SK-N-SH treated with all-trans-retinoic acid at 6 μM for 48 hours (cell line): ENCODE data around the gene SMG5.

Experiments used
- ATAC-seq: fragments of 200-7000 bp; cut with Tn5 transposase; 3 replicates; pipeline ENCODE4 v1.9.1; 2020; ENCODE audit warnings: mild to moderate bottlenecking, moderate library complexity
- ARNTL ChIP-seq: fragments of 450-650 bp; formaldehyde crosslinking; IDR thresholded peaks from 2 replicates; pipeline ENCODE4 v1.5.0; 2020; ENCODE audit warnings: low read depth, mild to moderate bottlenecking, moderate library complexity, borderline replicate concordance
- BACH2 ChIP-seq: fragments of 250-450 bp; sonication (Bioruptor Pico); IDR thresholded peaks from 2 replicates; pipeline ENCODE4 v1.9.0; 2021; ENCODE audit warnings: mild to moderate bottlenecking, borderline replicate concordance
- CREB5 ChIP-seq: fragments of 250-450 bp; sonication (Bioruptor Pico); IDR thresholded peaks from 2 replicates; pipeline ENCODE4 v1.5.1; 2020; ENCODE audit warnings: low read depth, mild to moderate bottlenecking, moderate library complexity
- CSDC2 ChIP-seq: fragments of 250-450 bp; sonication (Bioruptor Pico); IDR thresholded peaks from 2 replicates; pipeline ENCODE4 v1.5.0; 2020; ENCODE audit warnings: mild to moderate bottlenecking, moderate library complexity
- GLIS3 ChIP-seq: fragments of 250-450 bp; sonication (Bioruptor Pico); IDR thresholded peaks from 2 replicates; pipeline ENCODE4 v1.5.0; 2020; ENCODE audit warnings: mild to moderate bottlenecking, moderate library complexity
- ISL1 ChIP-seq: fragments of 250-450 bp; sonication (Bioruptor Pico); IDR thresholded peaks from 2 replicates; pipeline ENCODE4 v2.1.2; 2022; ENCODE audit warnings: mild to moderate bottlenecking, moderate library complexity
- OSR1 ChIP-seq: fragments of 250-450 bp; sonication (Bioruptor Pico); IDR thresholded peaks from 2 replicates; pipeline ENCODE4 v1.8.0; 2022; ENCODE audit warnings: moderate library complexity, mild to moderate bottlenecking, inconsistent platforms
- PATZ1 ChIP-seq: fragments of 250-450 bp; sonication (Bioruptor Pico); IDR thresholded peaks from 2 replicates; pipeline ENCODE4 v1.8.0; 2020; ENCODE audit warnings: mild to moderate bottlenecking, moderate library complexity, borderline replicate concordance
- POU6F1 ChIP-seq: fragments of 250-450 bp; sonication (Bioruptor Pico); IDR thresholded peaks from 2 replicates; pipeline ENCODE4 v1.8.0; 2021; ENCODE audit warnings: low read depth, mild to moderate bottlenecking, moderate library complexity, borderline replicate concordance
- PPARA ChIP-seq: fragments of 250-450 bp; sonication (Bioruptor Pico); IDR thresholded peaks from 2 replicates; pipeline ENCODE4 v1.5.0; 2020; ENCODE audit warnings: mild to moderate bottlenecking, borderline replicate concordance
- RARB ChIP-seq: fragments of 250-450 bp; sonication (Bioruptor Pico); IDR thresholded peaks from 2 replicates; pipeline ENCODE4 v1.8.0; 2021; ENCODE audit warnings: mild to moderate bottlenecking, moderate library complexity
- SNAI2 ChIP-seq: fragments of 250-450 bp; sonication (Bioruptor Pico); IDR thresholded peaks from 2 replicates; pipeline ENCODE4 v1.5.0; 2020; ENCODE audit warnings: mild to moderate bottlenecking, moderate library complexity
- TCF4 ChIP-seq: fragments of 250-450 bp; sonication (Bioruptor Pico); IDR thresholded peaks from 2 replicates; pipeline ENCODE4 v1.8.0; 2021; ENCODE audit warnings: mild to moderate bottlenecking, moderate library complexity, borderline replicate concordance
- TSHZ2 ChIP-seq: fragments of 250-450 bp; sonication (Bioruptor Pico); IDR thresholded peaks from 2 replicates; pipeline ENCODE4 v1.5.0; 2020; ENCODE audit warnings: mild to moderate bottlenecking, moderate library complexity
- ZC3H10 ChIP-seq: fragments of 250-450 bp; sonication (Bioruptor Pico); IDR thresholded peaks from 2 replicates; pipeline ENCODE4 v1.5.1; 2021; ENCODE audit warnings: mild to moderate bottlenecking, moderate library complexity
- ZFP3 ChIP-seq: fragments of 250-450 bp; sonication (Bioruptor Pico); IDR thresholded peaks from 2 replicates; pipeline ENCODE4 v1.5.0; 2020; ENCODE audit warnings: mild to moderate bottlenecking, moderate library complexity
- ZFP30 ChIP-seq: fragments of 450-650 bp; formaldehyde crosslinking; IDR thresholded peaks from 2 replicates; pipeline ENCODE4 v1.5.0; 2022; ENCODE audit warnings: mild to moderate bottlenecking, moderate library complexity
- ZNF565 ChIP-seq: fragments of 450-650 bp; formaldehyde crosslinking; conservative IDR thresholded peaks from 2 replicates; pipeline ENCODE4 v1.5.0; 2020; ENCODE audit warnings: low read depth, mild to moderate bottlenecking, moderate library complexity
- ZNF70 ChIP-seq: fragments of 450-650 bp; formaldehyde crosslinking; IDR thresholded peaks from 2 replicates; pipeline ENCODE4 v1.5.0; 2020; ENCODE audit warnings: mild to moderate bottlenecking, moderate library complexity
- ZNF8 ChIP-seq: fragments of 450-650 bp; formaldehyde crosslinking; IDR thresholded peaks from 2 replicates; pipeline ENCODE4 v1.5.0; 2020; ENCODE audit warnings: mild to moderate bottlenecking, moderate library complexity

Gene SMG5

GRCh38 chr1:156251527-156251926 is 31.1 kb downstream of the SMG5 start:
- ATAC-seq: peak; percentile 56
- TF ChIP-seq ZC3H10 (no peak), ZNF70 (CRISPR knock-in tag) (peak; percentile 99), TSHZ2 (CRISPR knock-in tag) (peak; percentile 16; the same call in 1 of the 2 replicates), TCF4 (CRISPR knock-in tag) (peak; percentile 82; the same call in 1 of the 2 replicates), PATZ1 (CRISPR knock-in tag) (no peak)
- TF ChIP-seq, all 23 proteins: peak for 3

- ATAC-seq: no peak
- no peak for TF ChIP-seq CSDC2 (CRISPR knock-in tag)
- no peak for TF ChIP-seq PPARA
- no peak for TF ChIP-seq RARB
- no peak for TF ChIP-seq CREB5
- TF ChIP-seq ZNF565 (CRISPR knock-in tag): no peak
- no peak for TF ChIP-seq ARNTL
- TF ChIP-seq ZNF8 (CRISPR knock-in tag): no peak
- no peak for TF ChIP-seq OSR1 (CRISPR knock-in tag)
- TF ChIP-seq POU6F1: no peak
- no peak for TF ChIP-seq PATZ1 (CRISPR knock-in tag)
- no peak for TF ChIP-seq GLIS3 (CRISPR knock-in tag)
- TF ChIP-seq BACH2 (CRISPR knock-in tag): no peak
These were observed 33.0 kb downstream of the SMG5 start for GRCh38 chr1:156249593-156249992.

GRCh38 chr1:156248323-156248683 is 34.3 kb downstream of the SMG5 start:
- ATAC-seq: no peak
- TF ChIP-seq TCF4 (CRISPR knock-in tag) (no peak), ZNF8 (CRISPR knock-in tag) (no peak), ZFP3 (CRISPR knock-in tag) (no peak), GLIS3 (CRISPR knock-in tag) (no peak), BACH2 (CRISPR knock-in tag) (no peak), PPARA (no peak), ZFP30 (CRISPR knock-in tag) (no peak), PATZ1 (CRISPR knock-in tag) (no peak), SNAI2 (no peak), CSDC2 (CRISPR knock-in tag) (no peak), ISL1 (no peak)
